Testis (tissue), 2 donors: ENCODE results near the gene RHBDD1.

Experiments used
- CTCF ChIP-seq, 3 experiments: fragments of 450-650 bp in 2 of 3; fragments of 200-600 bp in 1 of 3; sonication (generic) in 1 of 3; IDR thresholded peaks; one replicate each; pipeline ENCODE4 v1.5.1; 2016 to 2019; ENCODE audit warnings: antibody characterized with exemption in 3 of 3, mild to moderate bottlenecking in 2 of 3, moderate library complexity in 1 of 3
- POLR2A ChIP-seq: fragments of 450-650 bp; IDR thresholded peaks from one replicate; pipeline ENCODE4 v1.6.1; 2017; ENCODE audit warnings: antibody characterized with exemption, mild to moderate bottlenecking, moderate library complexity

GRCh38 chr2:226803410-226803809 is 32.4 kb upstream of the RHBDD1 start:
- TF ChIP-seq CTCF (IDR thresholded peaks at IDR 0.05) (no peak), POLR2A (no peak)
